Epithelial cell of esophagus (primary cell): ENCODE measurements around the gene PTGER3.

Experiments used
- DNase-seq: peaks from one replicate; pipeline ENCODE4 v3.0.0; 2010; ENCODE audit warnings: low read depth
- H3K4me3 ChIP-seq: 2 replicates; pipeline ENCODE4 v1.5.1; 2011; ENCODE audit warnings: mild to moderate bottlenecking, low read length, control low read depth
- TF ChIP-seq, protein P1 (sequence below): IDR thresholded peaks from 2 replicates; pipeline ENCODE4 v1.5.1; 2011; ENCODE audit warnings: low read depth, mild to moderate bottlenecking, low read length, control low read depth, inconsistent platforms; ENCODE audit not compliant: insufficient read depth; ENCODE audit errors: missing control alignments

PTGER3 gene

DNA sequence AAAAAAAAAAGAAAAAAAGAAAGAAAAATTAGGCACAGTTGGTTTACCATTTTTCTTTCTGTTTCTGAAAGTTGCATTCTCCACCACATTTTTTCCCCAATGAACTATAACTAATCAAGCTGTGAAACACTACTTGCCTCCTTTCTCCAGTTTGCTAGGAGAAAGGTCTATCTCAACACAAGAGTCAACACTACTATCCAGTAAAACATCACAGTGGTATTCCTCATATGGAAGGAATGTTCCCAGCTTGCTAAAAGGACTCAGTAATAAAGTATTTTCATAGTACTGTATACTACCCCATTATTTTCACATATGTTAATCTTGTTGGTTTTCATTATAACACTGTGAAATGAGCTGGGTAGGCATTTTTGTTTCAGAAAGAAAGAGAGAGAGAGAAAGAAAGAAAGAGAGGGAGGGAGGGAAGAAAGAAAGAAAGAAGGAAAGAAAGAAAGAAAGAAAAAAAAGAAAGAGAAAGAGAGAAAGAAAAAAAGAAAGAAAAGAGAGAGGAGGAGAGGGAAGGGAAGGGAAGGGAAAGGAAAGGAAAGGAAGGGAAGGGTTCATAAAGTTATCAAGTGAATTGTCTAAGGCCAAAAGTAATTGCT, 7.9 kb downstream of the PTGER3 start:
- TF ChIP-seq, protein P1, sequence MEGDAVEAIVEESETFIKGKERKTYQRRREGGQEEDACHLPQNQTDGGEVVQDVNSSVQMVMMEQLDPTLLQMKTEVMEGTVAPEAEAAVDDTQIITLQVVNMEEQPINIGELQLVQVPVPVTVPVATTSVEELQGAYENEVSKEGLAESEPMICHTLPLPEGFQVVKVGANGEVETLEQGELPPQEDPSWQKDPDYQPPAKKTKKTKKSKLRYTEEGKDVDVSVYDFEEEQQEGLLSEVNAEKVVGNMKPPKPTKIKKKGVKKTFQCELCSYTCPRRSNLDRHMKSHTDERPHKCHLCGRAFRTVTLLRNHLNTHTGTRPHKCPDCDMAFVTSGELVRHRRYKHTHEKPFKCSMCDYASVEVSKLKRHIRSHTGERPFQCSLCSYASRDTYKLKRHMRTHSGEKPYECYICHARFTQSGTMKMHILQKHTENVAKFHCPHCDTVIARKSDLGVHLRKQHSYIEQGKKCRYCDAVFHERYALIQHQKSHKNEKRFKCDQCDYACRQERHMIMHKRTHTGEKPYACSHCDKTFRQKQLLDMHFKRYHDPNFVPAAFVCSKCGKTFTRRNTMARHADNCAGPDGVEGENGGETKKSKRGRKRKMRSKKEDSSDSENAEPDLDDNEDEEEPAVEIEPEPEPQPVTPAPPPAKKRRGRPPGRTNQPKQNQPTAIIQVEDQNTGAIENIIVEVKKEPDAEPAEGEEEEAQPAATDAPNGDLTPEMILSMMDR: no peak
- no peak for DNase-seq
- no peak overlapping the region for H3K4me3 ChIP-seq

DNA sequence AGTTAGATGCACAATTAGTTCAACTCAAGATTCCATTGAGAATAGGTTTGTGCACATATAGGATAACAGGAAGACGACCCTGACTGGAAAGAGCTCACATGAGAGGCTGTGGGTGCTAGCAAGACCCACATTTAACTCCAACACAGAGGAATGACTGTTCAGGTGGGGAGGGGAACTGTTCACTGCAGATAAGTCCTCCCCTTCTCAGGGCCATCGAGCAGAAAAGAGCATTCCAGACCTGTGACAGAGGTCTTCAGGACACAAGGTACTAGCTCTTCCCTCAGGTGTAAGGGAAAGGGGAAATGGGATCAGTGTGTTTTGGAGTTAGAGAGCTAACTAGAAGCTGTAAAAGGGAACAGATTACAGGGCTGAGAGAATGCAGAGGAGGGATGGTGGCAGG, 8.7 kb downstream of the PTGER3 start:
- no peak overlapping the region for H3K4me3 ChIP-seq
- TF ChIP-seq, protein P1: no peak
- no peak for DNase-seq

DNA sequence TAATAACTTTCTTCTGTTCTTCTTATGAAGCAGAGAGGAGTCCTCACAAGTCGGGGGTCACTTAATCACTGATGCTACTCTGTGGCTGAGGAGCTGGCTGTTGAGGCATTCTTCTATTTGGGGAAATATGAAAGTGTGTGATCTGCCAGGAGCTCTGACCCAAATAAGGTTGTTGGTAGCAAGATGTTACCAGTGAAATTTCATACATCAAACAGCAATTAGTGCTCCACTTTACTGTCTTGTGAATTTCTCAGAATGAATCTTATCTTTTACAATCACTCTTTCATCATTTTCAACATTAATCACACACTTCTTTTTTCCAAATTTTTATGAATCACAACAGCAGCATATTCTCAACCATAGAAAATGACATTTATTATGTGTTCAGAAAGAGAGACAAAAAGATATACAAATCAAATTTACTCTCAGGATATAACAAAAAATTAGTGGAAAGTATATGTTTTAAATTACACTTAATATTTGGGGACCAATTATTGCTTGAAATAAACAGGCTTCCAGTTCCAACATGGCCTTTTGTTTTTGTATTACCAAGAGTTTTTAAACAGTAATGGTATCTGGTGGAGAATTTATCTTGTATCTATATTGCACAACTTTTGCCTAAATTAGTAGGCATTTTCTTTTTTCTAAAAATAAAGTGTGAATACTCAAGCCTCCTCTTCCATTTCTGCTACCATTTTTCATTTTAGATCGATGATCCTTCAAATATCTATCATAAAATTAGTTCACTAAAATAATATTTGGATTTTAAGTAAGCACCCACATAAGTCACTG, 9.6 kb downstream of the PTGER3 start:
- DNase-seq: no peak
- TF ChIP-seq, protein P1: no peak
- H3K4me3 ChIP-seq: no peak overlapping the region

DNA sequence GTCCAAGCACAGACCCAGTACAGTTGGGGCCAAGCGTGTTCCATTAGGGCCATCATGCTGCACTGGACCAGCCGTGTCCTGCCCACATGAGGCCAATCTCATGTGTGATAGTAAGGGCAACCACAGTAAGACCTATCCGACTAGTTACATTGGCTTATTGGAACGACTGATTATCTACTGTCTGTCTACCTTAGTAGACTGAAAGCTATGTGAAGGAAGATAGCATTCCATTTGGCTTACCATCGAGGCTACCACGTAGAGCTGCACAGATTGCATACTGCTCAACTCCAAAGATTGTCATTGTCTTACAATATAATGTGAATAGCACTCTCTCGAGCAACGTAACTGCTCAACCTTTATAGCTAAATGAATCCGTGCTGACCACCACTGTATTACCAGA, 10.6 kb downstream of the PTGER3 start:
- DNase-seq: no peak
- no peak overlapping the region for H3K4me3 ChIP-seq
- TF ChIP-seq, protein P1: no peak

DNA sequence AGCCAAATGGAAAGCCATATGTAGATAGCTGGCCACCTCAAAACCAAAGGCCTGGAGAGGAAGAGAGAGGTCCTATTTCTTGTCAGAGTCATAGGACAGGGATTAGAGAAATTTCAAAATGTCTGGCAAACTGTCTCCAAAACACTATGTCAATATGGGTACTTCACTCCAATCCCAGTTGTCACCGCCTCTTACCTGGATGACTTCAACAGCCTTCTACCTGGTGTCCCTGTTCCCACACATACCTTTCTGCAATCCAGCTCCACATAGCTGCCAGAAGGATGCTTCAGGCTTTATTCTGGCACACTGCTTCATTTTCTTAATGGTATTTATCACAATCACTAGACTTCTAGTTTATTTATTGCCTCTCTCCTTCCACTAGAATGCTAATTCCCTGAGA, 14.5 kb downstream of the PTGER3 start:
- no peak overlapping the region for H3K4me3 ChIP-seq
- TF ChIP-seq, protein P1: no peak
- no peak for DNase-seq

DNA sequence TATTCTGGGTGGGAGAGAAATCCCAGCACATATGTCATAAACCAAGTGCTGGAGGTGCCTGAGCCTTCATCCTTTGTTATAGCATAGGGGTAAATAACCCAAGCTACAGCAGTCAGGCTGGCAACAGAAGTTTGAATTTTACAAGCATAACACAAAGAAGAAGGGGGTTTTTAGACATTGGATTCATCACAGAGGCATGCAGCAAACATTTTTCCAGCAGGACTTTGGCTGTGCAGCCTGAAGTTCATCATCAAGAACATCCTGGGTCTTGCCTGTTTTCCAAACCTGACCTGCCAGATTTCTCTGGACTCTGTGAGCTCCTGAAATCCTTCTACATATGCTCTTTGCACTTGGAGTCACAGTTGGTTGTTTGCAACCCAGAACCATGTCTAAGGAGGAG, 16.2 kb downstream of the PTGER3 start:
- DNase-seq: no peak
- no peak overlapping the region for H3K4me3 ChIP-seq
- TF ChIP-seq, protein P1: no peak

DNA sequence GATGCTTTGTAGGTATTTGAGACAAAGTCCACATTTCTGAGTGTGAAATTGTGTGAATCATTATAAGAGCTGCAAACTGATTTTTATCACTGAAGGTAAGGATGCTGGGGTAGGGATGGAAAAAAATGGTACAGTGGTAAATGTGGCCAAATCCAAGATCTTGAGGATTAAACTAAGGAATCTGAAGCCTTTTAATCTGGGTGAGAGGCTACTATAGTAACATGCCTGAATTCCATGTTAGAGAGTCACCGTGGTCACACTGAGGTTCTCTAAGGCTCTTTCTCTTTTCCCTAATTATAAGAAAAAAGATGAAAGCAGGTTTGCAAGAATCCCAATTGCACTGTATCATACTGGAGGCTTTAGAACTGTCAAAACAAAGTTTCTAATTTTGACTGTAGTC, 17.6 kb downstream of the PTGER3 start:
- TF ChIP-seq, protein P1: no peak
- H3K4me3 ChIP-seq: no peak overlapping the region
- no peak for DNase-seq
